Hepatocyte (in vitro differentiated cells): ENCODE data around the gene CFAP161. TPM values are rescaled to one million over a fixed set of nuclear protein-coding genes. Genes with fewer than 3 reads are reported as not detected.
A peak's percentile ranks its signal among the peaks of the same experiment; 100 is the strongest.
"Not testable (repeated sequence)": the region's sequence is repeated elsewhere in the genome, so short reads cannot be mapped to it uniquely, and the experiment has no call there.

Experiments
- DNase-seq: peaks from one replicate; pipeline ENCODE4 v3.0.0-alpha.2; 2016; ENCODE audit warnings: low spot score
- H2AFZ ChIP-seq: fragments of 200-600 bp; sonication (generic); 2 replicates; pipeline ENCODE4 v1.6.0; 2016; ENCODE audit warnings: antibody characterized with exemption, mild to moderate bottlenecking
- H3K27ac ChIP-seq: fragments of 200-600 bp; sonication (generic); 2 replicates; pipeline ENCODE4 v1.5.1; 2016; ENCODE audit warnings: mild to moderate bottlenecking
- H3K27me3 ChIP-seq: fragments of 200-600 bp; sonication (generic); 2 replicates; pipeline ENCODE4 v1.6.1; 2016
- H3K36me3 ChIP-seq: fragments of 200-600 bp; sonication (generic); replicated peaks from 2 replicates; pipeline ENCODE4 v1.5.1; 2016; ENCODE audit warnings: low read depth; ENCODE audit not compliant: insufficient read depth
- H3K4me1 ChIP-seq: fragments of 200-600 bp; sonication (generic); 2 replicates; pipeline ENCODE4 v1.5.1; 2016; ENCODE audit warnings: mild to moderate bottlenecking, moderate library complexity; ENCODE audit not compliant: insufficient read depth
- H3K4me2 ChIP-seq: fragments of 200-600 bp; sonication (generic); 2 replicates; pipeline ENCODE4 v1.6.0; 2016
- H3K4me3 ChIP-seq: fragments of 200-600 bp; sonication (generic); 2 replicates; pipeline ENCODE4 v1.5.1; 2016; ENCODE audit warnings: mild to moderate bottlenecking
- H3K79me2 ChIP-seq: fragments of 200-600 bp; sonication (generic); 2 replicates; pipeline ENCODE4 v1.6.0; 2017; ENCODE audit warnings: mild to moderate bottlenecking
- H3K9me2 ChIP-seq: fragments of 200-600 bp; sonication (generic); replicated peaks from 2 replicates; pipeline ENCODE4 v1.6.0; 2017; ENCODE audit warnings: mild to moderate bottlenecking; ENCODE audit not compliant: insufficient read depth
- H3K9me3 ChIP-seq: fragments of 200-600 bp; sonication (generic); 2 replicates; pipeline ENCODE4 v1.5.1; 2016; ENCODE audit warnings: low read depth, mild to moderate bottlenecking
- H4K20me1 ChIP-seq: fragments of 200-600 bp; sonication (generic); 2 replicates; pipeline ENCODE4 v1.6.0; 2016; ENCODE audit warnings: mild to moderate bottlenecking; ENCODE audit not compliant: insufficient read depth, poor library complexity, severe bottlenecking
- CTCF ChIP-seq: fragments of 200-600 bp; sonication (generic); IDR thresholded peaks from 2 replicates; pipeline ENCODE4 v1.5.1; 2016; ENCODE audit warnings: antibody characterized with exemption, mild to moderate bottlenecking; ENCODE audit not compliant: poor library complexity
- EZH2 ChIP-seq: fragments of 200-600 bp; sonication (generic); IDR thresholded peaks from 2 replicates; pipeline ENCODE4 v1.6.1; 2016; ENCODE audit warnings: antibody characterized with exemption, mild to moderate bottlenecking, borderline replicate concordance
- EZH2phosphoT487 ChIP-seq: fragments of 200-600 bp; sonication (generic); IDR thresholded peaks from one replicate; pipeline ENCODE4 v1.6.1; 2018; ENCODE audit warnings: antibody characterized with exemption, mild to moderate bottlenecking, low read depth, moderate library complexity; ENCODE audit not compliant: unreplicated experiment, severe bottlenecking
- WGBS: methylation state at CpG from one replicate; pipeline ENCODE4 v1.1.6; 2016; ENCODE audit warnings: low lambda C conversion rate; ENCODE audit errors: missing lambda C conversion rate; 5-methylcytosine and 5-hydroxymethylcytosine counted together
- polyA plus RNA-seq: library from polyadenylated mRNA; unstranded; fragments of >200 nt; fragmentation: Nextera tagmentation; extraction: Ambion mirVana; gene quantifications from 2 replicates; pipeline ENCODE4 v1.2.1, GENCODE V29; 2016
- total RNA-seq: library from RNA; depleted of rRNA; stranded (reverse); fragments of >200 nt; gene quantifications from 2 replicates; pipeline ENCODE4 v1.2.3, GENCODE V29; 2014

CFAP161 gene
- total and polyA plus RNA-seq, 2 experiments from 2014 or later = 0.81 TPM; not detected in 1

- peak overlapping the region; percentile 51 for H3K27ac ChIP-seq
- DNase-seq = peak; percentile 21
- TF ChIP-seq EZH2 = no peak
- no peak for TF ChIP-seq CTCF
- no peak for TF ChIP-seq EZH2phosphoT487
- H3K27me3 ChIP-seq = no peaks in the 10 kb centered on the region
- no peak overlapping the region for H3K4me3 ChIP-seq
- no peak overlapping the region for H3K4me2 ChIP-seq
- WGBS = 65% methylated on average over 5 of the region's 5 CpGs
- no peaks in the 10 kb centered on the region for H3K9me2 ChIP-seq
- H4K20me1 ChIP-seq = no peaks in the 10 kb centered on the region
- H3K36me3 ChIP-seq = no peaks in the 10 kb centered on the region
- H3K9me3 ChIP-seq = no peaks in the 10 kb centered on the region
- no peaks in the 10 kb centered on the region for H3K79me2 ChIP-seq
- no peak overlapping the region for H2AFZ ChIP-seq
- H3K4me1 ChIP-seq = peaks cover 7% of the 10 kb centered on the region
Measured at GRCh38 chr15:81157195-81157938, 23.3 kb downstream of the CFAP161 start.

GRCh38 chr15:81157939-81158223 lies 23.8 kb downstream of the CFAP161 start:
- Histone ChIP-seq H3K4me2 (no peak overlapping the region), H3K4me1 (peaks cover 7% of the 10 kb centered on the region), H3K9me3 (no peaks in the 10 kb centered on the region), H3K27ac (peak overlapping the region; percentile 51), H3K9me2 (no peaks in the 10 kb centered on the region), H3K4me3 (no peak overlapping the region), H3K36me3 (no peaks in the 10 kb centered on the region), H3K79me2 (no peaks in the 10 kb centered on the region), H3K27me3 (no peaks in the 10 kb centered on the region), H4K20me1 (no peaks in the 10 kb centered on the region), H2AFZ (no peak overlapping the region)
- DNase-seq = no peak
- 89% methylated on average over 2 of the region's 2 CpGs for WGBS
- no peak for TF ChIP-seq EZH2
- no peak for TF ChIP-seq EZH2phosphoT487
- TF ChIP-seq CTCF = no peak

GRCh38 chr15:81158561-81158960 lies 24.5 kb downstream of the CFAP161 start:
- not testable (repeated sequence) for H3K27me3 ChIP-seq, H3K4me1 ChIP-seq, DNase-seq, H3K79me2 ChIP-seq, H3K4me2 ChIP-seq, H2AFZ ChIP-seq, H3K27ac ChIP-seq, H3K9me2 ChIP-seq, H3K36me3 ChIP-seq, H3K9me3 ChIP-seq, H3K4me3 ChIP-seq, H4K20me1 ChIP-seq
- 98% methylated on average over 20 of the region's 37 CpGs for WGBS

GRCh38 chr15:81160312-81161159 lies 26.5 kb downstream of the CFAP161 start:
- Histone ChIP-seq H3K4me1 (peaks cover 7% of the 10 kb centered on the region), H3K36me3 (no peaks in the 10 kb centered on the region), H3K9me2 (no peaks in the 10 kb centered on the region), H3K27ac (peak overlapping the region; percentile 74), H3K27me3 (no peaks in the 10 kb centered on the region), H3K9me3 (no peaks in the 10 kb centered on the region), H3K4me3 (no peak overlapping the region), H3K4me2 (no peak overlapping the region), H2AFZ (no peak overlapping the region), H3K79me2 (no peaks in the 10 kb centered on the region), H4K20me1 (no peaks in the 10 kb centered on the region)
- peak; percentile 72 for DNase-seq
- TF ChIP-seq EZH2phosphoT487 = no peak
- TF ChIP-seq CTCF = no peak
- no peak for TF ChIP-seq EZH2
- WGBS = 69% methylated on average over 11 of the region's 11 CpGs
